ENCODE measurements around the gene FBXO4. TPM values are rescaled to one million over a fixed set of nuclear protein-coding genes. Genes with fewer than 3 reads are reported as not detected.

The FBXO4 gene
- total RNA-seq, 1 experiment from 2014 or later: 1.2 TPM

- Mint-ChIP-seq H3K4me3 (no peak overlapping the region), H3K4me1 (no peaks in the 10 kb centered on the region), H3K36me3 (ENCODE audit: insufficient read depth in 1 of 3, low read depth in 3 of 3) (no peaks in the 10 kb centered on the region), H3K9me3 (no peaks in the 10 kb centered on the region; a peak in 2 of 5 replicates), H3K27me3 (ENCODE audit: low read depth) (peaks cover 6% of the 10 kb centered on the region), H3K27ac (no peak overlapping the region)
- no peaks in the 10 kb centered on the region for H3K79me2 ChIP-seq (ENCODE audit: insufficient read depth, low read length)
- H3K23ac ChIP-seq (ENCODE audit: insufficient read length, low read depth, low read length): no peak overlapping the region
- no peak overlapping the region for H4K91ac ChIP-seq (ENCODE audit: insufficient read length, low read depth, low read length)
- H3K4me2 ChIP-seq (ENCODE audit: insufficient read depth, insufficient read length, low read length): no peak overlapping the region
- no CpG with 5 or more reads among the region's 2 CpGs for WGBS (ENCODE audit: extremely low coverage, insufficient read length, low lambda C conversion rate)
- H4K8ac ChIP-seq (replicated peaks; ENCODE audit: insufficient read length, low read depth, low read length): no peak overlapping the region
- H3K23me2 ChIP-seq (ENCODE audit: insufficient read length, low read depth, low read length, poor library complexity, severe bottlenecking): no peaks in the 10 kb centered on the region
- H2AFZ ChIP-seq (ENCODE audit: low read length): no peak overlapping the region
- H3K4ac ChIP-seq (ENCODE audit: low read depth, low read length): no peak overlapping the region
- H2BK20ac ChIP-seq (ENCODE audit: low read depth, low read length, poor library complexity, severe bottlenecking): no peak overlapping the region
- H3K79me1 ChIP-seq (ENCODE audit: insufficient read depth, low read depth, low read length, poor library complexity, severe bottlenecking): no peaks in the 10 kb centered on the region
- H3K56ac ChIP-seq (ENCODE audit: insufficient read length, low read depth, low read length): no peak overlapping the region
- no peak overlapping the region for H2BK5ac ChIP-seq (ENCODE audit: insufficient read length, low read length)
- no peaks in the 10 kb centered on the region for H3K9me3 ChIP-seq (ENCODE audit: control insufficient read depth, low read depth, low read length)
- H3K27ac ChIP-seq (ENCODE audit: insufficient read length, low read depth, low read length): no peak overlapping the region
- no peak overlapping the region for H2BK12ac ChIP-seq (ENCODE audit: insufficient read length, low read depth, low read length)
- DNase-seq: no peak
- no peak overlapping the region for H3K9ac ChIP-seq (ENCODE audit: extremely low read depth, insufficient read length, low read length)
- no peak overlapping the region for H2AK5ac ChIP-seq (ENCODE audit: insufficient read length, low read length)
- H3K4me1 ChIP-seq (ENCODE audit: insufficient read depth, low read length): no peaks in the 10 kb centered on the region
- no peaks in the 10 kb centered on the region for H4K20me1 ChIP-seq (ENCODE audit: control insufficient read depth, insufficient read depth, insufficient read length)
- H2BK120ac ChIP-seq (ENCODE audit: low read depth, low read length, poor library complexity, severe bottlenecking): no peak overlapping the region
- H3K18ac ChIP-seq (ENCODE audit: insufficient read length, low read depth, low read length): no peak overlapping the region
- no peak overlapping the region for H2BK15ac ChIP-seq (ENCODE audit: low read depth, low read length)
- H3K14ac ChIP-seq (ENCODE audit: insufficient read depth, low read length): no peak overlapping the region
- H3T11ph ChIP-seq (ENCODE audit: low read length): no peak overlapping the region
- no peaks in the 10 kb centered on the region for H3K27me3 ChIP-seq (ENCODE audit: insufficient read depth, low read length)
- TF ChIP-seq, protein P1, sequence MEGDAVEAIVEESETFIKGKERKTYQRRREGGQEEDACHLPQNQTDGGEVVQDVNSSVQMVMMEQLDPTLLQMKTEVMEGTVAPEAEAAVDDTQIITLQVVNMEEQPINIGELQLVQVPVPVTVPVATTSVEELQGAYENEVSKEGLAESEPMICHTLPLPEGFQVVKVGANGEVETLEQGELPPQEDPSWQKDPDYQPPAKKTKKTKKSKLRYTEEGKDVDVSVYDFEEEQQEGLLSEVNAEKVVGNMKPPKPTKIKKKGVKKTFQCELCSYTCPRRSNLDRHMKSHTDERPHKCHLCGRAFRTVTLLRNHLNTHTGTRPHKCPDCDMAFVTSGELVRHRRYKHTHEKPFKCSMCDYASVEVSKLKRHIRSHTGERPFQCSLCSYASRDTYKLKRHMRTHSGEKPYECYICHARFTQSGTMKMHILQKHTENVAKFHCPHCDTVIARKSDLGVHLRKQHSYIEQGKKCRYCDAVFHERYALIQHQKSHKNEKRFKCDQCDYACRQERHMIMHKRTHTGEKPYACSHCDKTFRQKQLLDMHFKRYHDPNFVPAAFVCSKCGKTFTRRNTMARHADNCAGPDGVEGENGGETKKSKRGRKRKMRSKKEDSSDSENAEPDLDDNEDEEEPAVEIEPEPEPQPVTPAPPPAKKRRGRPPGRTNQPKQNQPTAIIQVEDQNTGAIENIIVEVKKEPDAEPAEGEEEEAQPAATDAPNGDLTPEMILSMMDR (conservative IDR thresholded peaks at IDR 0.05): no peak
- H4K5ac ChIP-seq (ENCODE audit: insufficient read length, low read depth, low read length): no peak overlapping the region
Measured at GRCh38 chr5:41876678-41877077, 48.4 kb upstream of the FBXO4 start.

Measured in H9 (cell line).